Liver (tissue), 9 donors: Measurements from ENCODE around the gene COLEC11. TPM values are rescaled to one million over a fixed set of nuclear protein-coding genes. Genes with fewer than 3 reads are reported as not detected.

Experiments used
- DNase-seq: peaks from one replicate; pipeline ENCODE4 v3.0.0-alpha.2; 2017; ENCODE audit warnings: low spot score
- H3K27ac ChIP-seq, 2 donors: one replicate each; pipeline ENCODE4 v1.7.0; 2013; ENCODE audit warnings: inconsistent platforms in 2 of 2, low read length in 2 of 2, control low read depth in 1 of 2, low read depth in 1 of 2, mild to moderate bottlenecking in 1 of 2
- H3K27me3 ChIP-seq, 4 donors: one replicate each; pipeline versions ENCODE4 v1.6.1 to v1.7.0; 2013; ENCODE audit warnings: low read length in 3 of 4, inconsistent platforms in 1 of 4, mild to moderate bottlenecking in 1 of 4, moderate library complexity in 1 of 4; ENCODE audit not compliant: control insufficient read depth in 4 of 4, insufficient read depth in 4 of 4
- H3K36me3 ChIP-seq, 4 donors: one replicate each; pipeline versions ENCODE4 v1.6.1 to v1.7.0; 2013; ENCODE audit warnings: low read length in 3 of 4, mild to moderate bottlenecking in 3 of 4, low read depth in 1 of 4, moderate library complexity in 1 of 4; ENCODE audit not compliant: control insufficient read depth in 4 of 4, insufficient read depth in 3 of 4
- H3K4me1 ChIP-seq, 4 donors: one replicate each; pipeline versions ENCODE4 v1.6.1 to v1.7.0; 2013; ENCODE audit warnings: low read length in 3 of 4, mild to moderate bottlenecking in 3 of 4, moderate library complexity in 1 of 4; ENCODE audit not compliant: control insufficient read depth in 4 of 4, insufficient read depth in 4 of 4
- H3K4me3 ChIP-seq, 3 donors: one replicate each; pipeline versions ENCODE4 v1.6.1 to v1.7.0; 2013; ENCODE audit warnings: low read length in 3 of 3, control low read depth in 1 of 3, low read depth in 1 of 3, mild to moderate bottlenecking in 1 of 3
- H3K9ac ChIP-seq, 2 donors: one replicate each; pipeline ENCODE4 v1.7.0; 2013; ENCODE audit warnings: low read length in 2 of 2, mild to moderate bottlenecking in 2 of 2, moderate library complexity in 2 of 2, control low read depth in 1 of 2, low read depth in 1 of 2
- H3K9me3 ChIP-seq, 4 donors: one replicate each; pipeline versions ENCODE4 v1.6.1 to v1.7.0; 2013; ENCODE audit warnings: low read length in 3 of 4; ENCODE audit not compliant: control insufficient read depth in 4 of 4
- EGR1 ChIP-seq, 2 donors: IDR thresholded peaks; 2 replicates each; pipeline ENCODE4 v1.6.1; 2016 to 2018; ENCODE audit warnings: antibody characterized with exemption in 2 of 2, low read depth in 2 of 2
- FOXA2 ChIP-seq: IDR thresholded peaks from 2 replicates; pipeline ENCODE4 v1.6.1; 2016; ENCODE audit warnings: antibody characterized with exemption
- HNF4A ChIP-seq, 2 donors: conservative IDR thresholded peaks; 2 replicates each; pipeline ENCODE4 v1.6.1; 2016; ENCODE audit warnings: antibody characterized with exemption in 2 of 2, mild to moderate bottlenecking in 2 of 2
- JUND ChIP-seq, 2 donors: IDR thresholded peaks; 2 replicates each; pipeline ENCODE4 v1.6.1; 2016; ENCODE audit warnings: antibody characterized with exemption in 2 of 2
- NR2F2 ChIP-seq: IDR thresholded peaks from 2 replicates; pipeline ENCODE4 v1.6.1; 2016; ENCODE audit warnings: antibody characterized with exemption
- RAD21 ChIP-seq, 2 donors: IDR thresholded peaks; 2 replicates each; pipeline ENCODE4 v1.6.1; 2016; ENCODE audit warnings: antibody characterized with exemption in 2 of 2, mild to moderate bottlenecking in 2 of 2
- RXRA ChIP-seq, 2 donors: IDR thresholded peaks; 2 replicates each; pipeline ENCODE4 v1.6.1; 2017 to 2018; ENCODE audit warnings: antibody characterized with exemption in 2 of 2, mild to moderate bottlenecking in 1 of 2
- SP1 ChIP-seq: IDR thresholded peaks from 2 replicates; pipeline ENCODE4 v1.6.1; 2018; ENCODE audit warnings: antibody characterized with exemption, mild to moderate bottlenecking
- TAF1 ChIP-seq: conservative IDR thresholded peaks from 2 replicates; pipeline ENCODE4 v1.6.1; 2016; ENCODE audit warnings: antibody characterized with exemption, mild to moderate bottlenecking
- YY1 ChIP-seq: IDR thresholded peaks from 2 replicates; pipeline ENCODE4 v1.6.1; 2016; ENCODE audit warnings: antibody characterized with exemption, mild to moderate bottlenecking
- WGBS: extraction: QIAGEN DNeasy Blood & Tissue Kit; methylation state at CpG from one replicate; pipeline ENCODE4 v1.1.7; 2013; 5-methylcytosine and 5-hydroxymethylcytosine counted together
- polyA plus RNA-seq, 2 donors: library from polyadenylated mRNA; stranded (reverse) in 1 of 2; unstranded in 1 of 2; fragments of 200-250 nt in 1 of 2; fragments of >200 nt in 1 of 2; fragmentation: Nextera tagmentation in 1 of 2; extraction: Ambion mirVana in 1 of 2; gene quantifications; one replicate each; pipeline versions ENCODE4 v1.2.1 to v1.2.3, GENCODE V29; 2013 to 2015
- total RNA-seq, 2 donors: library from RNA; depleted of rRNA; stranded (reverse); fragments of >200 nt; gene quantifications; one replicate each; pipeline ENCODE4 v1.2.3, GENCODE V29; 2014
- TF ChIP-seq, protein P1 (sequence below): IDR thresholded peaks from 2 replicates; pipeline ENCODE4 v1.6.1; 2016; ENCODE audit warnings: antibody characterized with exemption, mild to moderate bottlenecking
- TF ChIP-seq, protein P2 (sequence below): IDR thresholded peaks from 2 replicates; pipeline ENCODE4 v1.6.1; 2016; ENCODE audit warnings: antibody characterized with exemption
- TF ChIP-seq, protein P3 (sequence below): IDR thresholded peaks from 2 replicates; pipeline ENCODE4 v1.6.1; 2016; ENCODE audit warnings: antibody characterized with exemption
- donor health status: healthy.
- donor health status: healthy.
- donor health status: healthy.
- donor health status: healthy.
- donor health status: healthy.

COLEC11 gene
- total and polyA plus RNA-seq, 4 donors, result 31.0 to 100 (median 70.9) TPM

DNA sequence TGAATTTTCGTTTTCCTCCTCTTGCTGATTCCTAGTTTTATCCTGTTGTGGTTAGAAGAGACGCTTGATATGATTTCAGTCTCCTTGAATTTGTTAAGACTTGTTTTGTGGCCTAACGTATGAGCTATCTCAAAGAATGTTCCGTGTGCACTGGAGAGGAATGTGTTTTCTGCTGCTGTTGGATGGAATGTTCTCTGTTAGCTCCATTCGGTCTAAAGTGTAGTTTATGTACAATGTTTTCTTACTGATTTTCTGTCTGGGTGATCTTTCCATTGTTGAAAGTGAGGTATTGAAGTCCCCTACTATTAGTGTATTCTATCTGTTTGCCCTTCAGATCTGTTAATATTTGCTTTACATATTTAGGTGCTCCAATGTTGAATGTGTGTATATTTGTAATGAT lies 25.9 kb downstream of the COLEC11 start:
- H3K27ac ChIP-seq, result no peak overlapping the region
- no peak overlapping the region for H3K4me3 ChIP-seq
- H3K27me3 ChIP-seq, result no peaks in the 10 kb centered on the region
- WGBS, result 74% methylated on average over 5 of the region's 5 CpGs
- DNase-seq, result no peak
- H3K4me1 ChIP-seq, result no peaks in the 10 kb centered on the region
- H3K36me3 ChIP-seq, result no peaks in the 10 kb centered on the region
- TF ChIP-seq SP1 (peak; percentile 19), NR2F2 (peak; percentile 21), FOXA2 (no peak)
- TF ChIP-seq, protein P1, sequence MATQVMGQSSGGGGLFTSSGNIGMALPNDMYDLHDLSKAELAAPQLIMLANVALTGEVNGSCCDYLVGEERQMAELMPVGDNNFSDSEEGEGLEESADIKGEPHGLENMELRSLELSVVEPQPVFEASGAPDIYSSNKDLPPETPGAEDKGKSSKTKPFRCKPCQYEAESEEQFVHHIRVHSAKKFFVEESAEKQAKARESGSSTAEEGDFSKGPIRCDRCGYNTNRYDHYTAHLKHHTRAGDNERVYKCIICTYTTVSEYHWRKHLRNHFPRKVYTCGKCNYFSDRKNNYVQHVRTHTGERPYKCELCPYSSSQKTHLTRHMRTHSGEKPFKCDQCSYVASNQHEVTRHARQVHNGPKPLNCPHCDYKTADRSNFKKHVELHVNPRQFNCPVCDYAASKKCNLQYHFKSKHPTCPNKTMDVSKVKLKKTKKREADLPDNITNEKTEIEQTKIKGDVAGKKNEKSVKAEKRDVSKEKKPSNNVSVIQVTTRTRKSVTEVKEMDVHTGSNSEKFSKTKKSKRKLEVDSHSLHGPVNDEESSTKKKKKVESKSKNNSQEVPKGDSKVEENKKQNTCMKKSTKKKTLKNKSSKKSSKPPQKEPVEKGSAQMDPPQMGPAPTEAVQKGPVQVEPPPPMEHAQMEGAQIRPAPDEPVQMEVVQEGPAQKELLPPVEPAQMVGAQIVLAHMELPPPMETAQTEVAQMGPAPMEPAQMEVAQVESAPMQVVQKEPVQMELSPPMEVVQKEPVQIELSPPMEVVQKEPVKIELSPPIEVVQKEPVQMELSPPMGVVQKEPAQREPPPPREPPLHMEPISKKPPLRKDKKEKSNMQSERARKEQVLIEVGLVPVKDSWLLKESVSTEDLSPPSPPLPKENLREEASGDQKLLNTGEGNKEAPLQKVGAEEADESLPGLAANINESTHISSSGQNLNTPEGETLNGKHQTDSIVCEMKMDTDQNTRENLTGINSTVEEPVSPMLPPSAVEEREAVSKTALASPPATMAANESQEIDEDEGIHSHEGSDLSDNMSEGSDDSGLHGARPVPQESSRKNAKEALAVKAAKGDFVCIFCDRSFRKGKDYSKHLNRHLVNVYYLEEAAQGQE, result no peak
- no peak overlapping the region for H3K9ac ChIP-seq
- no peaks in the 10 kb centered on the region for H3K9me3 ChIP-seq

DNA sequence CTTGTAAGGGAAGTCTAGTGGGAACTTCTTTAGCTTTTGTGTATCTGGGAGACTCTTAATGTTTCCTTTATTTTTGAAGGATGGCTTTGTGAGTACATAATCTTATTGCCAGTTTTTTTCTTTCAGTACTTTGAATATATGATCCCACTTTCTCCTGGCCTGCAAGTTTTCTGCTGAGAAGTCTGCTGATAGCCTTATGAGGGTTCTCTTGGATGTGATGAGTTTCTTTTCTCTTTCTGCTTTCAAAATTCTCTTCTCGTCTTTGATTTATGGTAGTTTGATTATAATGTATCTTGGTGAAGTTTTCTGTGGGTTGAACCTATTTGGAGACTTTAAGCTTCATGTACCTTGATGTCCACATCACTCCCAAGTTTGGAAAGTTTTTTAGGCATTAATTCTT lies 28.1 kb downstream of the COLEC11 start:
- Histone ChIP-seq H3K9me3 (no peaks in the 10 kb centered on the region), H3K27me3 (no peaks in the 10 kb centered on the region), H3K4me1 (no peaks in the 10 kb centered on the region), H3K36me3 (no peaks in the 10 kb centered on the region), H3K27ac (no peak overlapping the region), H3K4me3 (no peak overlapping the region), H3K9ac (no peak overlapping the region)
- TF ChIP-seq, protein P1, result no peak
- TF ChIP-seq NR2F2 (no peak), RXRA (IDR thresholded peaks at IDR 0.05) (no peak), EGR1 (IDR thresholded peaks at IDR 0.05; ENCODE audit: low read depth in 2 of 2) (no peak), HNF4A (conservative IDR thresholded peaks at IDR 0.05) (no peak), SP1 (no peak), YY1 (no peak), JUND (IDR thresholded peaks at IDR 0.05) (no peak), TAF1 (no peak), RAD21 (IDR thresholded peaks at IDR 0.05) (no peak), FOXA2 (no peak)
- TF ChIP-seq, protein P2, sequence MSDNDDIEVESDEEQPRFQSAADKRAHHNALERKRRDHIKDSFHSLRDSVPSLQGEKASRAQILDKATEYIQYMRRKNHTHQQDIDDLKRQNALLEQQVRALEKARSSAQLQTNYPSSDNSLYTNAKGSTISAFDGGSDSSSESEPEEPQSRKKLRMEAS, result no peak
- TF ChIP-seq, protein P3, sequence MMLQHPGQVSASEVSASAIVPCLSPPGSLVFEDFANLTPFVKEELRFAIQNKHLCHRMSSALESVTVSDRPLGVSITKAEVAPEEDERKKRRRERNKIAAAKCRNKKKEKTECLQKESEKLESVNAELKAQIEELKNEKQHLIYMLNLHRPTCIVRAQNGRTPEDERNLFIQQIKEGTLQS, result no peak
- no peak for DNase-seq
- WGBS, result 80% methylated on average over 1 of the region's 1 CpG
